Neuron (in vitro differentiated cells): Measurements from ENCODE around the gene MRPL11.

Source experiments
- H2AFZ ChIP-seq: one replicate; pipeline ENCODE4 v1.6.1; 2013; ENCODE audit warnings: low read depth, mild to moderate bottlenecking, inconsistent platforms, low read length, moderate library complexity
- H3K27me3 ChIP-seq: one replicate; pipeline ENCODE4 v1.6.1; 2013; ENCODE audit warnings: low read length; ENCODE audit not compliant: insufficient read depth
- H3K36me3 ChIP-seq: one replicate; pipeline ENCODE4 v1.6.1; 2013; ENCODE audit warnings: low read length; ENCODE audit not compliant: insufficient read depth
- H3K4me1 ChIP-seq: one replicate; pipeline ENCODE4 v1.6.1; 2013; ENCODE audit warnings: low read length; ENCODE audit not compliant: insufficient read depth
- H3K4me3 ChIP-seq: 2 replicates; pipeline ENCODE4 v1.5.1; 2013; ENCODE audit warnings: mild to moderate bottlenecking, low read length, moderate library complexity
- H3K9me3 ChIP-seq: one replicate; pipeline ENCODE4 v1.6.1; 2013; ENCODE audit warnings: low read length

MRPL11 gene

DNA sequence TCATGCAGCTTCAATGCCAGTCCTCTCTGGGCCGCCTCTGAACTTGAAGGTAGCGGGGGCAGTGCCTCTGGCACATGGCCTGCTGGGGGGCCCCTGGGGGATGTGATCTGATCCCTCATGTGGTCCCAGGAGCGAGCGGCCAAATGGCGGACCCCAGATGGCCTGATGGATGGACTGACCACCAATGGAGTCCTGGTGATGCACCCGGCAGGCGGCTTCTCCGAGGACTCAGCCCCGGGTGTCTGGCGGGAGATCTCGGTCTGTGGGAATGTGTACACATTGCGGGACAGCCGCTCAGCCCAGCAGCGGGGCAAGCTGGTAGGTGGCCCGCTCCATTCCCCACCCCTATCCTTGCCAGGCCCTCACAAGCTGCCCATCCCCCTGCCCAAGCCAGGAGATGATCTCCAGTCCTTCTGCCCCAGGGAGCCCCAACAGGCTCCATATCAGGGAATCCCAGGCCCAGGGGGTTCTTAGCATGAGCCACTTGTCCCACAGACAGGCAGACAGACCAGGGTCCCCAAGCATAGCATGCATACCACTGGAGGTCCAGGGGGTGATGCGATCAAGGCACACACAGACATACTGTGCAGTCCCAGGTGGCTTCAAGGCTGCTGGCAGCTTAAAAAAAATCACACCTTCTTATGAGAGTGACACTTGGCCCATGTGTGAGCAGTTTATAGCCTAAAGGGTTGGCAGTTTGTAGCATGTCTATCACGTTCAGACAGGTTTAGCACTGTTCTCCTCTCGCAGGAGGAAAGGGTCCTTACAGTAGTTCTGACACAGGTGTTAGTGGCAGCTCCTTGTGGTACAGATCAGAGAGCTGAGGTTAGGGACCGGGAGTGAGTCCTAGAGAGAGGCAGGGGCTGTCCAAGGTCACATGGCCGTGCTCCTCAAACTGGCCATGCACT lies 35.2 kb upstream of the MRPL11 start:
- H3K9me3 ChIP-seq = no peaks in the 10 kb centered on the region
- H3K4me1 ChIP-seq = peaks cover 3% of the 10 kb centered on the region
- H3K27me3 ChIP-seq = no peaks in the 10 kb centered on the region
- no peak overlapping the region for H3K4me3 ChIP-seq
- peaks cover 43% of the 10 kb centered on the region for H3K36me3 ChIP-seq
- no peak overlapping the region for H2AFZ ChIP-seq

DNA sequence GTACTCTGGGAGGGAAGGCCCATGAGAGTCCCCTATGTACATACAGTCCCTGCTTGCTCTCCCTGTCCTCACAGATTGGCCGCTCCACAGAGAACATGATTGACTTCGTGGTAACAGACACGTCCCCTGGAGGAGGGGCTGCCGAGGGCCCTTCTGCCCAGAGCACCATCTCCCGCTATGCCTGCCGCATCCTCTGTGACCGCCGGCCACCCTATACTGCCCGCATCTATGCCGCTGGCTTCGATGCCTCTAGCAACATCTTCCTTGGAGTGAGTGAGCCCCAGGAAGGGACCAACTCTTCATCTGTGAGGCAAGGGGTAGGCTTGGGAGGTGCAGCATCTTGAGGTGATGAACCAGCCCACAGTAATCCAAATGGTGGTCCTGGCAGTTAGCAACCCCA lies 34.5 kb upstream of the MRPL11 start:
- Histone ChIP-seq H3K4me1 (peaks cover 8% of the 10 kb centered on the region), H3K4me3 (no peak overlapping the region), H3K36me3 (peaks cover 43% of the 10 kb centered on the region), H2AFZ (no peak overlapping the region), H3K27me3 (no peaks in the 10 kb centered on the region), H3K9me3 (no peaks in the 10 kb centered on the region)

DNA sequence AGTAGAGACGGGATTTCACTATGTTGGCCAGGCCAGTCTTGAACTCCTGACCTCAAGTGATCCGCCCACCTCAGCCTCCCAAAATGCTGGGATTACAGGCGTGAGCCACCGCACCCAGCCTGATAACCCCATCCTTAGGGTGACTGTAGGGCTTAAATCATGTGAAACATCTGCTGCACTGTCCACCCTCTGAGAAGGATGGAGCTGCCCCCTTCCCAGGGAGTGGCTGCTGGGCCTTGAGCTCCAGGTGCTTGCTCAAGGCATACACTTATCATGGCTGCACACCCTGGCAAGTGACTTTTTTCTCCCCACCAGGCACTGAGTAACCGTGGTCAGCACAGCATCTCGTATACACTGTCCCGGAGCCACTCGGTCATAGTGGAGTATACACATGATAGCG lies 33.4 kb upstream of the MRPL11 start:
- Histone ChIP-seq H3K4me3 (no peak overlapping the region), H3K9me3 (no peaks in the 10 kb centered on the region), H2AFZ (no peak overlapping the region), H3K4me1 (peaks cover 17% of the 10 kb centered on the region), H3K36me3 (peaks cover 38% of the 10 kb centered on the region), H3K27me3 (no peaks in the 10 kb centered on the region)

DNA sequence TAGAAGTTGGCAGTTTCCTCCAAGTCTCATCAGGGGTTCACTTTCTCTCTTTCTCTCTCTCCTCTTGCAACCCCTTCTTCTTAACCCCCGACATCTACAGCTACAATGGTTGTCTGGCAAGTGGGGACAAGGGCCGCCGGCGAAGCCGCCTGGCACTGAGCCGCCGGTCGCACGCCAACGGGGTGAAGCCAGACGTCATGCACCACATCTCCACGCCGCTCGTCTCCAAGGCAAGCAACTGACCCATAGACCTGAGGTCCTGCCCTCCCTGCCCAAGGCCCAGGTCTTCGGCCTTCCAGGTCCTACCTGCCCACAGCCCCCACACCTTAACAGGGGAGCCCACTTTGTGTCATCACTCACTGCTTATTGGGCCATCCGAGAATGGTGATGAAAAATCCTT lies 32.5 kb upstream of the MRPL11 start:
- H3K9me3 ChIP-seq = no peaks in the 10 kb centered on the region
- H3K36me3 ChIP-seq = peaks cover 34% of the 10 kb centered on the region
- H3K4me3 ChIP-seq = no peak overlapping the region

DNA sequence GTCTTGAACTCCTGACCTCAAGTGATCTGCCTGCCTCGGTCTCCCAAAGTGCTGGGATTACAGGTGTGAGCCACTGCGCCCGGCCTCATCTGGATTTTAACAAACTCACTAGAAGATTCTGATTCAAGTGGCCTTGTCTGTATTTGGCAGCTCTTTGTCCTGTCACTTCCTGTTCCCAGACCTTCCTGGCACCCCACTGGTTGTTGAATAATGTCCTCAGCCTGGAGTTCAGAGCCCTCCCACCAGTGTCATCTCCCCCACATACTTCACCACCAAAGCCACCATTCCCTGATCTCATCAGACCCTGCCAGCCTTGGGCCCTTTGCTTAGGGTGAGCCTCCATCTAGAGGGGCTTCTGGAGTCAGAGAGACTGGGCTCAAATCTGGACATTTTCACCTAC lies 31.4 kb upstream of the MRPL11 start:
- H3K9me3 ChIP-seq = no peaks in the 10 kb centered on the region
- H3K4me3 ChIP-seq = no peak overlapping the region
- H2AFZ ChIP-seq = no peak overlapping the region
- peaks cover 17% of the 10 kb centered on the region for H3K4me1 ChIP-seq
- H3K36me3 ChIP-seq = peaks cover 29% of the 10 kb centered on the region
- no peaks in the 10 kb centered on the region for H3K27me3 ChIP-seq

More for the DNA sequence above, 32.5 kb upstream of the MRPL11 start:
- Histone ChIP-seq H3K27me3 (no peaks in the 10 kb centered on the region), H2AFZ (no peak overlapping the region), H3K4me1 (peaks cover 17% of the 10 kb centered on the region)

DNA sequence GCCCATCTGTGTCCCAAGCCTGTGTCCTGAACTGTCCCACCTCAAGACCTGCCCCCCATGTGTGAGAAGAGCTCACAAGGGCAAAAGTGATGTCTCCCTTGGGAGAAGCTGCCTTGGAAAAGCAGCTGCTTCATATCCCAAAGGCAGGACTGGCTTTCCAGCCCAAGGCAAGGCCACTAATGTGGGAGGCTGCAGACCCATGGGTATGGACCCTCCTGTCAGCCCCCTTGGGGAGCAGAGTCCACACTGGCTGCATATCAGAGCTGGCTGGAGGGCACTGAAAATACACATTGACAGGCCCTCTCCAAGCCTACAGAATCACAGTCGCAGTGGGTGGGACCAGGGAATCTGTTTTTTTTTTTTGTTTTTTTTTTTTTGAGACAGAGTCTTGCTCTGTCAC lies 30.8 kb upstream of the MRPL11 start:
- Histone ChIP-seq H3K36me3 (peaks cover 26% of the 10 kb centered on the region), H3K4me3 (no peak overlapping the region), H3K27me3 (no peaks in the 10 kb centered on the region), H3K9me3 (no peaks in the 10 kb centered on the region), H2AFZ (no peak overlapping the region), H3K4me1 (peaks cover 17% of the 10 kb centered on the region)

DNA sequence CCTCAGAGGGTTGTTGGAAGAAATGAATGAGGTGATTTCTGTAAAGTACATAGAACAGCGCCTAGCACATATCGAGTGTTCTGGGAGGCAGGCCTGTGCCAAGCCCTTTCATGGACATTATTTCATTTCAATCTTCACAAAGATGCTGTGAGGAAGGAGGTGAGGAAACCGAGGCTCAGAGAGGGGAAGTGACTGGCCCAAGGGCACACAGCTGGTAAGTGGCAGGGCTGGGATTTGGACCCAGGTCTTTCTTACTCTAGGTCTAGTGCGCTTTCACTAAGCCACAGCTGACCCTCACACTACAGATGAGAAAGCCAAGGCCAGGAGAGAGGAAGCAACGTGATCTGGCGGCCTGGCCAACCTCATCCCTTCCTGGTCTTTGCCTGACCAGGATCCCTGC lies 30.0 kb upstream of the MRPL11 start:
- H2AFZ ChIP-seq = no peak overlapping the region
- peaks cover 17% of the 10 kb centered on the region for H3K4me1 ChIP-seq
- no peaks in the 10 kb centered on the region for H3K27me3 ChIP-seq
- peaks cover 19% of the 10 kb centered on the region for H3K36me3 ChIP-seq
- H3K4me3 ChIP-seq = no peak overlapping the region
- H3K9me3 ChIP-seq = no peaks in the 10 kb centered on the region

DNA sequence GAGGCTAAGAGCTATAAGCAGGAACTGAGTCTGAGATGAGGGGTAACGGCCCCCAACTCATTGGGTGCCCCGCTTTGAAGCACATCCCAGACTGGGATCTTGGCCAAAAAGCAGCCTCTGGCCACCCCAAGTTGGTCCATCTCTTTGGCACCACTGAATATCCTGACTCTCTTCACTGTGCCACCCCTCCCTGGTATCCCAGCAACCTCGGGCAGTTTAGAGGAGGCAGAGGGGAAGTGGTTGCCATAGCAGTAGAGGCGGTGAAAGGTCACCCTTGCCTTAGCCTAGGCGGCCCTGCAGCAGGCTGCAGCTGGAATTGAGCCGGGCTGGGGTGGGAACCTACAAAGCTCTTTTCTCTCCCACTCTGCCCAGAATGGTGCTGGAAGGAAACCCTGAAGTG lies 29.1 kb upstream of the MRPL11 start:
- Histone ChIP-seq H3K36me3 (peaks cover 14% of the 10 kb centered on the region), H2AFZ (peak overlapping the region; percentile 75), H3K4me3 (peak overlapping the region; percentile 55), H3K4me1 (peaks cover 17% of the 10 kb centered on the region), H3K27me3 (no peaks in the 10 kb centered on the region), H3K9me3 (no peaks in the 10 kb centered on the region)

DNA sequence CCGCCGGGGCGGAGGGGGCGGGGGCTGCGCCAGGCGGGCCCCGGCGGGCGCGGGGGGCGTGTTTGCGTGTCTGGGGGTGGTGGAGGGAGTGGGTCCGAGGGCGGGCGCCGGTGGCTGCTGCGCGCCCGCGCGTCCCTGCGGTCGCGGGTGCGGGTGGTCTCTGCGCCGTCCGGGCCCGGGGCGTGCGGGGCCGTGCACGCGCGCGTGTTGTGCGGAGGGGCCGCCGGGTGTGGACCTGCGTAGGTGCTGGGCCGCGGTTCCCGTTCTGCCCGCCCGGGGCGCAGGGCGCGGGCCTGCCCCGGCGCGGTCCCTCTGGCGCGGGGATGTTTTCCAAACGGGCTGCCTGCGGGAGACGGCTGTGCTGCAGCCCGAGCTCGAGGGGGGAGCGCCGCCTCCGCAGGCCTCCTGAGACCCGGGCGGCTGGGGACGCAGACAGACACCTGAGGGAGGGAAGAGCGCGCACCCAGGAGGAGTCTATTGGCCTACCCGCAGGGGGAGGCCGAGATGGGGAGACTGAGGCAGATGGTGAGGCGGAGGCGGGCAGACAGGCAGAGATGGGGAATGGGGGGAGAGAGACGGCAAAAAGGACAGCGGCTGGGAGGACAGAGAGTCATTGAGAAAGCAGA lies 28.5 kb upstream of the MRPL11 start:
- Histone ChIP-seq H3K4me3 (peak overlapping the region; percentile 55), H3K36me3 (peaks cover 8% of the 10 kb centered on the region), H3K9me3 (no peaks in the 10 kb centered on the region), H3K4me1 (peaks cover 17% of the 10 kb centered on the region), H2AFZ (peak overlapping the region; percentile 75), H3K27me3 (no peaks in the 10 kb centered on the region)

DNA sequence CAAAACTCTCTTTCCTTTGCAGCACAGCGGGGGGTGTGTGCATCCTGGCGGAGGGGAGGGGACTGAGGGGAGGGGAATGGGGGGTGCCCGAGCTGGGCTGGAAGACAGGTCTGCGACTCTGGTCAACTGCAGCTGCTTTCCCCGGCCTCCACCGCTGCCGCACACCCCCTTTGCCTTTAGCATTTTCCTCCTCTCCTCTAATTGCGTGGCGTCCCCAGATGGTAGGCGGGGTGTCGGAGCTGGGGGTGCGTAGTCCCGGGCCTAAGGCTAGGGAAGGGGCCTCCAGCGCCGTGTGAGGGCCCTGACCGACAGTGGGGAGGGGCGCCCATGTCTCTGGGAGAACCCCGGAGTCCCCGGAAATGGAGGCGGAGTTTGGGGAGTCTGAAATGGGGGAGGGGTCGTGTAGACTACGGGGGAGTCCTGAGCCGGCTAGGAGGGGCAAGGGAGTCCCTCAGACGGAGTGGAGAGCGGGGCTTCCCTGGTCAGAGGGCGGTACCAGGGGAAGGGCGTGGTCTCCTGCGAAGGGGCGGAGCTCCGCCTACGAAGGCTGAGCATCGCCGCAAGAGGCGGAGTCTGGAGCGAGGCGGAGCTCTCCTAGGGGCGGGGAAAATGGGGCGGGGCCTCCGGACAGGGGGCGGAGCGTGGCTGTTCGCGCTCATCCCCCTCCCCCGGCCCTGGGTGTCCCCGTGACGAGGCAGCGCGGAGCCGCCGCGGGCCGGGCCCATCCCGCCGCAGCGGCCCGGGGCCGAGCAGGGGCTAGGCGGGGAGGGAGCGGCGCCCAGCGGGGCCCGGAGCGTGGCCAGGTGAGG lies 27.8 kb upstream of the MRPL11 start, which contains the start of gene PELI3:
PELI3 (plus strand) TSS at position 681 of the 809 bp plus-strand sequence. CDS start 1,224 bp downstream, outside the sequence.
- Histone ChIP-seq H3K27me3 (no peaks in the 10 kb centered on the region), H3K4me1 (peaks cover 17% of the 10 kb centered on the region), H3K4me3 (peak within 1 kb of the TSS; percentile 55), H2AFZ (peak within 1 kb of the TSS; percentile 96), H3K9me3 (no peaks in the 10 kb centered on the region), H3K36me3 (peaks cover 6% of the 10 kb centered on the region)

DNA sequence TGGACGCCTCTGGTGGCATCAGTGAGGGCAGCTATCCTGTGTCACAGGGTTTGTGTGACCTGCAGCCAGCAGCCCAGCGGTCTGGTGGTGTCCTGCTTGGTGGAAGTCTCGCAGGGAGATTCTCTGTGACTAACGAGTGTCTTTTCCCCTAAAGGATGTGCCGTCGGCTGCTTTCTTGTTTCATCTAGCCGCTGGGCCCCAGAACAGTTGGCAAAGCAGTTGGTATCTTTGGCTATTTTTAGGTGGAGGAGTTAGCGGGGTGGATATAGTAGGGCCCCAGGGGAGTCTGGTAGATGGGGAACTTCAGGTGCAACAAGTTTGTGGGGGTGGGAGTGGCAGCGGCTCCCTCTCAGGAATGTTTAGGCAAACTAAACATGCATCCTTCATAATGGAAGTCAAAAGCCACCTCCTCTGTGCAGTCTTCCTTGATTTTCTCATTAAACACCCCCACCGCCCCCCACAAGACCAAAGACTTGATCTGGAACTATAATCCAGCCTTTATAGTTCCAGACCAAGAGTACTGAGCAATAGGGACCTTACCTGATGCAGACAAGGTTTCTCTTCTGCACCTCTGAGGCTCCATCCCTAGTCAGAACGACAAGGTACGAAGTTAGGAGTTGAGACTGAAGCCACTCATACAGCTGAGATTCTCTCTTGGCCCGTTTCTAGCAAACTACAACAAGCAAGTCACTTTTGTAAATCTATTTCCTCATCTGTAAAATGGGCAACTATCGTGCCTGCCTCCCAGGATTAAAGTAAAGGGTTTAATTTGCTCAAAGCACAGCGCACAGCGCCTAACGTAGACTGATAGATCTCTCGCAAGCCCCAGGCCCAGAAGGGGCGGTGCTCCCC lies 27.0 kb upstream of the MRPL11 start:
- Histone ChIP-seq H3K4me3 (peak overlapping the region; percentile 55), H3K4me1 (peaks cover 17% of the 10 kb centered on the region), H3K9me3 (no peaks in the 10 kb centered on the region), H3K36me3 (no peaks in the 10 kb centered on the region), H2AFZ (peak overlapping the region; percentile 96), H3K27me3 (no peaks in the 10 kb centered on the region)

DNA sequence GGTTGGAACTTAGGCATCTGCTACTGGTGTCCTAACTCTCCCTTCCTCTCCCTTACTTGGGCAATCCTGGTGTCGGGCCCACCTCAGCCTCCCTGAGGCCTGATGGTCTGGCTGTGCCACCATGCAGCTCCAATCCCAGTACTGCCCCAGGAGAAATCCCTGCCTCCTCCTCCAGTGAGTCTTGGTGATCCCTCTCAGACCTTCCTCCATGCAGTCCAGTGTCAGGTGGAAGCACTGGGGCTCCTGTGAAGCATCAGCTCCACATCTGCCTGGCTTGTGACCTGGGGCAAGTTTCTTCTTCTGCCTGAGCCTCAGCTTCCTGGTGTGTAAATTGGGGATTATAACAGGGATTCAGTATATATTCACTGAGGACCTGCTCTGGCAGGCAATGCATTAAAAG lies 26.3 kb upstream of the MRPL11 start:
- H3K9me3 ChIP-seq = no peaks in the 10 kb centered on the region
- no peaks in the 10 kb centered on the region for H3K36me3 ChIP-seq

More for the DNA sequence above, 26.3 kb upstream of the MRPL11 start:
- no peak overlapping the region for H2AFZ ChIP-seq
- no peaks in the 10 kb centered on the region for H3K27me3 ChIP-seq
- no peak overlapping the region for H3K4me3 ChIP-seq
- peaks cover 17% of the 10 kb centered on the region for H3K4me1 ChIP-seq
